ENCODE results near the gene TAF3.

The TAF3 gene

DNA sequence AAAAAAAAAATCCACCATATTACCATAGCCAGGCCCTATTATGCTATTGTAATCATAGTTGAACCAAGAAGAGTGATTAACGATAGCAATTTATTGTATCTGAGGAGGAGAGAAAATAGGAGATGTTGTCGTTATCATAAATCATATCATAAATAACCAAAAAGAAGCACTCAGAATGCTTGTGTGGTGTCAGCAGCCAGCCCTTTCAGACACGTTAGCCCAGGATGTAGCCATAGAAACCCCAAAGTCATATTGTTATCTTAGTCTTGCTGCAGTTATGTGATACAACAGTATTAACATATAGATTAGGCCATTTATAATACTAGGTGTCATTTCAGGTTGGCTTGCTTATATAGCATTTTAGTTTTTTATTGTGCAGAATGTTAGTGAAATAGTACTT lies 134.0 kb downstream of the TAF3 start:
- Histone ChIP-seq H3K36me3 (ENCODE audit: low read length) (no peaks in the 10 kb centered on the region), H2AFZ (ENCODE audit: low read depth, low read length, severe bottlenecking) (no peak overlapping the region), H3K27me3 (ENCODE audit: low read length) (no peaks in the 10 kb centered on the region), H3K4me2 (ENCODE audit: low read depth, low read length, poor library complexity, severe bottlenecking) (no peak overlapping the region), H4K20me1 (ENCODE audit: low read depth, low read length) (no peaks in the 10 kb centered on the region), H3K9me2 (replicated peaks; ENCODE audit: insufficient read depth, low read length) (no peaks in the 10 kb centered on the region), H3K79me2 (ENCODE audit: insufficient read depth, low read length) (no peaks in the 10 kb centered on the region), H3K4me3 (ENCODE audit: insufficient read depth, low read length, poor library complexity, severe bottlenecking) (no peak overlapping the region), H3K27ac (ENCODE audit: low read depth, low read length) (no peak overlapping the region), H3F3A (ENCODE audit: insufficient read depth) (no peaks in the 10 kb centered on the region), H3K9ac (ENCODE audit: low read length) (no peak overlapping the region), H3K9me3 (ENCODE audit: insufficient read depth, low read length) (no peaks in the 10 kb centered on the region)
- TF ChIP-seq CTCF (IDR thresholded peaks at IDR 0.05; ENCODE audit: insufficient read depth, low read length, poor library complexity, severe bottlenecking) (no peak), EZH2phosphoT487 (conservative IDR thresholded peaks at IDR 0.05; ENCODE audit: low read length) (no peak)

- Histone ChIP-seq H3K4me2 (ENCODE audit: low read depth, low read length, poor library complexity, severe bottlenecking) (no peak overlapping the region), H3K27ac (ENCODE audit: low read depth, low read length) (no peak overlapping the region), H3K9ac (ENCODE audit: low read length) (no peak overlapping the region), H3K36me3 (ENCODE audit: low read length) (no peaks in the 10 kb centered on the region), H3K9me2 (replicated peaks; ENCODE audit: insufficient read depth, low read length) (no peaks in the 10 kb centered on the region), H3K27me3 (ENCODE audit: low read length) (no peaks in the 10 kb centered on the region), H3K4me3 (ENCODE audit: insufficient read depth, low read length, poor library complexity, severe bottlenecking) (no peak overlapping the region), H3F3A (ENCODE audit: insufficient read depth) (no peaks in the 10 kb centered on the region), H2AFZ (ENCODE audit: low read depth, low read length, severe bottlenecking) (no peak overlapping the region), H3K79me2 (ENCODE audit: insufficient read depth, low read length) (no peaks in the 10 kb centered on the region), H4K20me1 (ENCODE audit: low read depth, low read length) (no peaks in the 10 kb centered on the region), H3K9me3 (ENCODE audit: insufficient read depth, low read length) (no peaks in the 10 kb centered on the region)
- TF ChIP-seq EZH2phosphoT487 (conservative IDR thresholded peaks at IDR 0.05; ENCODE audit: low read length) (no peak), CTCF (IDR thresholded peaks at IDR 0.05; ENCODE audit: insufficient read depth, low read length, poor library complexity, severe bottlenecking) (no peak)
Measured at GRCh38 chr10:7953447-7953846, 135.1 kb downstream of the TAF3 start.

- H4K20me1 ChIP-seq (ENCODE audit: low read depth, low read length): no peaks in the 10 kb centered on the region
Measured at GRCh38 chr10:7955446-7955845, 137.1 kb downstream of the TAF3 start.

More at GRCh38 chr10:7955446-7955845, 137.1 kb downstream of the TAF3 start:
- Histone ChIP-seq H3K9me2 (replicated peaks; ENCODE audit: insufficient read depth, low read length) (no peaks in the 10 kb centered on the region), H3K9me3 (ENCODE audit: insufficient read depth, low read length) (no peaks in the 10 kb centered on the region), H3K4me3 (ENCODE audit: insufficient read depth, low read length, poor library complexity, severe bottlenecking) (no peak overlapping the region), H3K9ac (ENCODE audit: low read length) (no peak overlapping the region), H3K27ac (ENCODE audit: low read depth, low read length) (no peak overlapping the region), H3F3A (ENCODE audit: insufficient read depth) (no peaks in the 10 kb centered on the region), H3K36me3 (ENCODE audit: low read length) (no peaks in the 10 kb centered on the region), H3K27me3 (ENCODE audit: low read length) (no peaks in the 10 kb centered on the region), H3K79me2 (ENCODE audit: insufficient read depth, low read length) (no peaks in the 10 kb centered on the region), H2AFZ (ENCODE audit: low read depth, low read length, severe bottlenecking) (no peak overlapping the region), H3K4me2 (ENCODE audit: low read depth, low read length, poor library complexity, severe bottlenecking) (no peak overlapping the region)
- TF ChIP-seq CTCF (IDR thresholded peaks at IDR 0.05; ENCODE audit: insufficient read depth, low read length, poor library complexity, severe bottlenecking) (no peak), EZH2phosphoT487 (conservative IDR thresholded peaks at IDR 0.05; ENCODE audit: low read length) (no peak)

Data from SU-DHL-6 (cell line).